GM23248 (cell line): ENCODE results near the gene TMCO4.

Experiments used
- EZH2 ChIP-seq: fragments of 200-600 bp; sonication (generic); IDR thresholded peaks from 2 replicates; pipeline ENCODE4 v1.6.1; 2018; ENCODE audit warnings: antibody characterized with exemption, mild to moderate bottlenecking; ENCODE audit not compliant: insufficient read depth, poor library complexity, severe bottlenecking
- EZH2phosphoT487 ChIP-seq: fragments of 200-600 bp; sonication (generic); IDR thresholded peaks from 2 replicates; pipeline ENCODE4 v1.6.1; 2018; ENCODE audit warnings: antibody characterized with exemption, moderate library complexity, mild to moderate bottlenecking, low read depth; ENCODE audit not compliant: insufficient read depth

DNA sequence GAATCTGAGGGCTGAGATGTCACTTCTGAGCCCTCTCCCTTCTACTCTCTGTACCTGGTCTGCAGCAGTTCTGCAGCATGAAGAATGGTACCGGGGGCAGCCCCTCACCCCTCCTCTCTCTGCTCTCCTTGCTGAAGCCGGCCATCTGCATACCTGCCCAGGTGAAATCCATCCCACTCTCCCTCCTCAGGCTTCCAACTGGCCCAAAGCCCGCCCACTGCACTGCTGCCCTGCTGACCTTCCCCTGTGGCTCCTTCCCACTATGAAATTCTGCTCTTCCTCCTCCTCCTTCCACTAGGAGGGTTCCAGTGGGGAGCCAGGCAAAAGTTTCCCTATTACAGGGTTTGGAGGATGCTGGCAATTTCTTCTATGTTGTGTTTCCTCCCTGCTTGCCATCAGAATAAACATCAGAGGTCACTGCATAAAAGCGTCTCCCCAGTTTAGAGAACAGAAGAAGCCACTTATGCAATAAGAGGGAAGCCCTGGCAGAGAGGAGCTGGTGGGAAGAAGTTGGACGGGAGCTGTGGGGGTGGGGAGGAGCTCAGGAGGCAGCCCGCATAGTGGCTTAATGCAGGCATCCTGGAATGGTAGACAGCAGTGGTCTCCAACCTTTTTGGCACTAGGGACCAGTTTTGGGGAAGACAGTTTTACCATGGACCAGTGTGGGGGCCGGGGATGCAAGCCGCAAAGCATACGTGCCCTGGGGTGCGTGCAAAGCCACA, 30.3 kb downstream of the TMCO4 start:
- no peak for TF ChIP-seq EZH2
- TF ChIP-seq EZH2phosphoT487, result no peak
